GM18502 (cell line): ENCODE measurements around the gene GAS2.

ENCODE experiments used
- ATAC-seq: cut with Tn5 transposase; IDR thresholded peaks from one replicate; pipeline ENCODE4 v1.9.1; 2021; ENCODE audit warnings: mild to moderate bottlenecking; ENCODE audit not compliant: unreplicated experiment, poor library complexity

Gene GAS2

GRCh38 chr11:22846726-22847125 is 180.3 kb downstream of the GAS2 start:
- no peak for ATAC-seq

GRCh38 chr11:22851477-22851876 is 185.1 kb downstream of the GAS2 start:
- no peak for ATAC-seq

- ATAC-seq, result no peak
These were observed 193.3 kb downstream of the GAS2 start for GRCh38 chr11:22859756-22860155.

GRCh38 chr11:22860241-22860640 is 193.8 kb downstream of the GAS2 start, which contains the start of gene CCDC179:
CCDC179 (minus strand) TSS chr11:22860474; CDS start chr11:22860421, 53 bp downstream.
- no peak for ATAC-seq
